ENCODE measurements around the gene RACK1. TPM values are rescaled to one million over a fixed set of nuclear protein-coding genes. Genes with fewer than 3 reads are reported as not detected.
A peak's percentile ranks its signal among the peaks of the same experiment; 100 is the strongest.
"Not testable (repeated sequence)": the region's sequence is repeated elsewhere in the genome, so short reads cannot be mapped to it uniquely, and the experiment has no call there.

Gene RACK1
- polyA plus RNA-seq, 1 of the 3 experiments (the other 2 are of a cell fraction), result 4,715 TPM

DNA sequence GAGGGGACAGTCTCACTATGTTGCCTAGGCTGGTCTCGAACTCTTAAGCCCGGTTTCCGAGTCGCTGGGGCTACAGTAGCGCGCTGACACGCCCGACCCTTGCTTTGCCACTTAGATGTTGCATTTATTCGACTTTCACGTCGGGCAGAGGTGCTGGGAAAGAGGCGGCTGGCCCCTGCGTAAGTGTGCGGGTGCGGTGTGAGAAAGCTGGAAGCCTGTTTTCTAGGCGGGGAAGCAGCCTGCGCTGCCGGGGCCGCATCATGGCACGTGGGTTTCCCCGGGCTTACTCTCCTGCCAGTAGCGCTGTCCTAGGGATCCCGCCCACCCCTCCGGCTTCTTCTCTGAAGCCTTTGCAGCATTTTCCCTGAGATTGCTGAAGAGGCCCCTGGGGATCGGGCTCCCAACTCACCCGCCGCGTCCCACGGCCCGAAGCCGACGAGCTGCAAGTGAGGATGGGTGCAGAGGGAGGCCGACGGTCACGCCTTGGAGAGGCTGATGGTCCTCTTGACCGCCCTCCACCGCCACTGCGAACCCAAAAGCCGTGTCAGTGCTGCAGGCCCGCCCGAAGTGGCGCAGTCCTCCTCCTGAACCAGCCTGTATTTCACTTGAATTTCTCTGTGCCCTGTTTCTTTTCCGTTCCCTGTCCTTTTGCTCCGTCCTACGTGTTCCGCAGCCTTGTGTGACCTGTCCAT, 26.4 kb downstream of the RACK1 start:
- H3K4me3 ChIP-seq (ENCODE audit: low read depth in 2 of 2, low read length in 1 of 2), result peak overlapping the region; percentile 52 to 58
- peak overlapping the region; percentile 90 for H3K4me2 ChIP-seq
- ChIA-PET CTCF (interaction anchor here (0.8 to 2.2 kb wide), 7 partner anchors 10 to 32 kb away, joined by 3 to 6 read pairs (median 4); partner anchors contain the start of gene TRIM7), POLR2A (no interaction called here)
- TF ChIP-seq NRF1 (IDR thresholded peaks at IDR 0.05; ENCODE audit: low read depth, low read length) (no peak), ELF1 (IDR thresholded peaks at IDR 0.05) (no peak), MXI1 (IDR thresholded peaks at IDR 0.05; ENCODE audit: low read depth, low read length) (peak; percentile 76; the same call in 1 of the 2 replicates)
- TF ChIP-seq, protein P1, sequence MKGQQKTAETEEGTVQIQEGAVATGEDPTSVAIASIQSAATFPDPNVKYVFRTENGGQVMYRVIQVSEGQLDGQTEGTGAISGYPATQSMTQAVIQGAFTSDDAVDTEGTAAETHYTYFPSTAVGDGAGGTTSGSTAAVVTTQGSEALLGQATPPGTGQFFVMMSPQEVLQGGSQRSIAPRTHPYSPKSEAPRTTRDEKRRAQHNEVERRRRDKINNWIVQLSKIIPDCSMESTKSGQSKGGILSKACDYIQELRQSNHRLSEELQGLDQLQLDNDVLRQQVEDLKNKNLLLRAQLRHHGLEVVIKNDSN (IDR thresholded peaks at IDR 0.05; ENCODE audit: borderline replicate concordance, low read depth), result peak; percentile 52
- TF ChIP-seq, protein P2, sequence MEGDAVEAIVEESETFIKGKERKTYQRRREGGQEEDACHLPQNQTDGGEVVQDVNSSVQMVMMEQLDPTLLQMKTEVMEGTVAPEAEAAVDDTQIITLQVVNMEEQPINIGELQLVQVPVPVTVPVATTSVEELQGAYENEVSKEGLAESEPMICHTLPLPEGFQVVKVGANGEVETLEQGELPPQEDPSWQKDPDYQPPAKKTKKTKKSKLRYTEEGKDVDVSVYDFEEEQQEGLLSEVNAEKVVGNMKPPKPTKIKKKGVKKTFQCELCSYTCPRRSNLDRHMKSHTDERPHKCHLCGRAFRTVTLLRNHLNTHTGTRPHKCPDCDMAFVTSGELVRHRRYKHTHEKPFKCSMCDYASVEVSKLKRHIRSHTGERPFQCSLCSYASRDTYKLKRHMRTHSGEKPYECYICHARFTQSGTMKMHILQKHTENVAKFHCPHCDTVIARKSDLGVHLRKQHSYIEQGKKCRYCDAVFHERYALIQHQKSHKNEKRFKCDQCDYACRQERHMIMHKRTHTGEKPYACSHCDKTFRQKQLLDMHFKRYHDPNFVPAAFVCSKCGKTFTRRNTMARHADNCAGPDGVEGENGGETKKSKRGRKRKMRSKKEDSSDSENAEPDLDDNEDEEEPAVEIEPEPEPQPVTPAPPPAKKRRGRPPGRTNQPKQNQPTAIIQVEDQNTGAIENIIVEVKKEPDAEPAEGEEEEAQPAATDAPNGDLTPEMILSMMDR (IDR thresholded peaks at IDR 0.05), result peak; percentile 35
- TF ChIP-seq, protein P3, sequence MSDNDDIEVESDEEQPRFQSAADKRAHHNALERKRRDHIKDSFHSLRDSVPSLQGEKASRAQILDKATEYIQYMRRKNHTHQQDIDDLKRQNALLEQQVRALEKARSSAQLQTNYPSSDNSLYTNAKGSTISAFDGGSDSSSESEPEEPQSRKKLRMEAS (IDR thresholded peaks at IDR 0.05; ENCODE audit: low read depth), result peak; percentile 78
- H2AFZ ChIP-seq (ENCODE audit: low read depth), result peak overlapping the region; percentile 75; the same call in 1 of the 2 replicates
- WGBS (ENCODE audit: low lambda C conversion rate), result under 1% methylated on average over 18 of the region's 46 CpGs
- H3K9me2 ChIP-seq, result no peaks in the 10 kb centered on the region
- peaks cover 0 to 16% of the 10 kb centered on the region in 2 experiments; a peak in 1 of 4 replicates for H3K4me1 ChIP-seq (ENCODE audit: control insufficient read depth in 1 of 2, insufficient read depth in 2 of 2, low read depth in 1 of 2, low read length in 1 of 2)
- peaks cover 45% of the 10 kb centered on the region for H3F3A ChIP-seq (replicated peaks; ENCODE audit: insufficient read depth)
- H4K20me1 ChIP-seq (ENCODE audit: insufficient read depth), result peaks cover 5% of the 10 kb centered on the region
- DNase-seq, result peak; percentile 63
- H3K27ac ChIP-seq (ENCODE audit: low read depth in 2 of 2, low read length in 1 of 2), result peak overlapping the region; percentile 54 to 60; a peak in 3 of 4 replicates
- H3K27me3 ChIP-seq (ENCODE audit: insufficient read depth), result no peaks in the 10 kb centered on the region
- peak overlapping the region; percentile 8; the same call in 1 of the 2 replicates for H3K9ac ChIP-seq
- H3K36me3 ChIP-seq (replicated peaks in 1 of 2; ENCODE audit: control insufficient read depth in 1 of 2, insufficient read depth in 2 of 2, low read length in 1 of 2), result no peaks in the 10 kb centered on the region
- no peaks in the 10 kb centered on the region for H3K79me2 ChIP-seq (ENCODE audit: insufficient read depth)
- H3K9me3 ChIP-seq, result no peaks in the 10 kb centered on the region

DNA sequence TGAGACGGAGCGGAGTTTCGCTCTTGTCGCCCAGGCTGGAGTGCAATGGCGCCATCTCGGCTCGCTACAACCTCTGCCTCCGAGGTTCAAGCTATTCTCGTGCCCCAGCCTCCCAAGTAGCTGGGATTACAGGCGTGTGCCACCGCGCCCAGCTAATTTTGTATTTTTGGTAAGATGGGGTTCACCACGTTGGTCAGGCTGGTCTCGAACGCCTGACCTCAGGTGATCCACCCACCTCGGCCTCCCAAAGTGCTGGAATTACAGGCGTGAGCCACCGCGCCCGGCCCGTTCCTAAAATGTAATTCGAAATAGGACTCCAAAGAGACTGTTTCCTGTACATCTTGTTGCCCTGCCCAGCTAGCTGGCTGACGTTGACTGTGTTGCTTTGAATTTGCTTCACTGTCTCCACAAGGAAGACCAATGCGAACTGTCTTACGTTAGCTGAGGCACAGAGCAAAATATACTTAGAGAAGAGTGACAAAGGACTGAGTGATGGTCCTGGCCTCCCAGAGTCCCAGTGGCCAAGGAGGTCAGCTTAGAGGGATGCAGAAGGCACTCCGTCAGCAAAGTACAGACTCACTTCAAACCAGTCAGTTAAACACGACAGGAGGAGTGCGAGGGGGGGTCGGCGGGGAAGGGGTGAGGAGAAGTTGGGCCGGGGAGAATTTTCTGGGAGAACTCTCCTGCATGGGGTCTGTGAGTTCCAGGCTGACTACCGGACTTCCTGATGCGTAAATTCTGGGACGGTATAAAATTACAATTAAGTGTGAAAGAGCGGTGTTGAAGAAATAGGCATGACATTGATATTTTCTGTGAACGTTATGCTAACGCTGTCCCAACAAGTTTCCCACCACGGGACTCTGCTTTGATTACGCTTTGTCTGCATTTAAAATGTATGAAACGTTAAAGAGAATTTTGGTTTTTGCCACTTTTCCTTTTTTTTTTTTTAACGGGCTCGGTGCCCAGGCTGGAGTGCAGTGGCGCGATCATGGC, 27.4 kb downstream of the RACK1 start:
- no peak for DNase-seq

DNA sequence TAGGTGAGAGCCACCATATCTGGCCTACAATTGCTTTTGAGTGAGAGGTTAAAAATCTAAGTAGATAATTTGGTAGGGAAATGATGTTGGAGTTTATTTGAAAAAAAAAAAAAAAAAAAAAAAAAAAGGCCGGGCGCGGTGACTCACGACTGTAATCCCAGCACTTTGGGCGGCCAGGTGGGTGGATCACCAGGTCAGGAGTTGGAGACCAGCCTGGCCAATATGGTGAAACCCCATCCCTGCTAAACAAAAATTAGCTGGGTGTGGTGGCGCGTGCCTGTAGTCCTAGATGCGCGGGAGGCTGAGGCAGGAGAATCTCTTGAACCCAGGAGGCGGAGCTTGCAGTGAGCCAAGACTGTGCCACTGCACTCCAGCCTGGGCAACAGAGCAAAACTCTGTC, 29.5 kb downstream of the RACK1 start:
- H3K9me3 ChIP-seq; H2AFZ ChIP-seq (ENCODE audit: low read depth); POLR2A ChIA-PET; H3K79me2 ChIP-seq (ENCODE audit: insufficient read depth); H3K4me3 ChIP-seq (ENCODE audit: low read depth in 2 of 2, low read length in 1 of 2); H3K4me2 ChIP-seq; H3K27ac ChIP-seq (ENCODE audit: low read depth in 2 of 2, low read length in 1 of 2); H3K9ac ChIP-seq; H3K9me2 ChIP-seq; H4K20me1 ChIP-seq (ENCODE audit: insufficient read depth); H3K36me3 ChIP-seq (replicated peaks in 1 of 2; ENCODE audit: control insufficient read depth in 1 of 2, insufficient read depth in 2 of 2, low read length in 1 of 2); H3K27me3 ChIP-seq (ENCODE audit: insufficient read depth); DNase-seq: not testable (repeated sequence)
- 91% methylated on average over 10 of the region's 10 CpGs for WGBS (ENCODE audit: low lambda C conversion rate)
- peaks cover 0 to 12% of the 10 kb centered on the region in 2 experiments; a peak in 1 of 4 replicates for H3K4me1 ChIP-seq (ENCODE audit: control insufficient read depth in 1 of 2, insufficient read depth in 2 of 2, low read depth in 1 of 2, low read length in 1 of 2)
- CTCF ChIA-PET, result interaction anchor here (1.3 kb wide), 1 partner anchor 10 kb away, joined by 4 read pairs; the partner anchor contains the start of gene TRIM7
- H3F3A ChIP-seq (replicated peaks; ENCODE audit: insufficient read depth), result peaks cover 33% of the 10 kb centered on the region

More for the DNA sequence above, 27.4 kb downstream of the RACK1 start:
- H3K79me2 ChIP-seq (ENCODE audit: insufficient read depth), result no peaks in the 10 kb centered on the region
- 7% methylated on average over 33 of the region's 44 CpGs for WGBS (ENCODE audit: low lambda C conversion rate)
- peak overlapping the region; percentile 8 to 30; a peak in 2 of 4 replicates for H3K27ac ChIP-seq (ENCODE audit: low read depth in 2 of 2, low read length in 1 of 2)
- peak overlapping the region; percentile 90 for H3K4me2 ChIP-seq
- no peaks in the 10 kb centered on the region for H3K9me3 ChIP-seq
- H3F3A ChIP-seq (replicated peaks; ENCODE audit: insufficient read depth), result peaks cover 37% of the 10 kb centered on the region
- CTCF ChIA-PET, result interaction anchor here (0.9 to 2.2 kb wide), 4 partner anchors 9 to 31 kb away, joined by 3 to 6 read pairs (median 4); partner anchors contain the start of gene TRIM7
- no peaks in the 10 kb centered on the region for H3K9me2 ChIP-seq
- POLR2A ChIA-PET, result interaction anchor here (1.0 kb wide), 1 partner anchor 25 kb away, joined by 5 read pairs; no protein-coding TSS in a partner anchor
- H3K9ac ChIP-seq, result peak overlapping the region; percentile 50; the same call in 1 of the 2 replicates
- no peaks in the 10 kb centered on the region for H3K27me3 ChIP-seq (ENCODE audit: insufficient read depth)
- peak overlapping the region; percentile 52 to 58 for H3K4me3 ChIP-seq (ENCODE audit: low read depth in 2 of 2, low read length in 1 of 2)
- no peaks in the 10 kb centered on the region for H3K36me3 ChIP-seq (replicated peaks in 1 of 2; ENCODE audit: control insufficient read depth in 1 of 2, insufficient read depth in 2 of 2, low read length in 1 of 2)
- peaks cover 5% of the 10 kb centered on the region for H4K20me1 ChIP-seq (ENCODE audit: insufficient read depth)
- H3K4me1 ChIP-seq (ENCODE audit: control insufficient read depth in 1 of 2, insufficient read depth in 2 of 2, low read depth in 1 of 2, low read length in 1 of 2), result peaks cover 0 to 12% of the 10 kb centered on the region in 2 experiments; a peak in 1 of 4 replicates
- no peak for TF ChIP-seq GATA2 (CRISPR knock-in tag; IDR thresholded peaks at IDR 0.05)
- no peak for TF ChIP-seq FOXM1 (IDR thresholded peaks at IDR 0.05; ENCODE audit: low read depth)
- no peak for TF ChIP-seq SIN3A (IDR thresholded peaks at IDR 0.05; ENCODE audit: borderline replicate concordance, low read depth, low read length)
- TF ChIP-seq SMC3 (IDR thresholded peaks at IDR 0.05; ENCODE audit: low read depth, low read length), result no peak
- TF ChIP-seq RFX5 (IDR thresholded peaks at IDR 0.05; ENCODE audit: low read length), result no peak
- no peak for TF ChIP-seq CHD2 (IDR thresholded peaks at IDR 0.05; ENCODE audit: low read length, partially characterized antibody)
- no peak for TF ChIP-seq NFIC (IDR thresholded peaks at IDR 0.05; ENCODE audit: borderline replicate concordance)
- TF ChIP-seq ELF1 (IDR thresholded peaks at IDR 0.05), result no peak
- TF ChIP-seq MEF2A (IDR thresholded peaks at IDR 0.05; ENCODE audit: borderline replicate concordance, low read depth), result no peak
- TF ChIP-seq, protein P4, sequence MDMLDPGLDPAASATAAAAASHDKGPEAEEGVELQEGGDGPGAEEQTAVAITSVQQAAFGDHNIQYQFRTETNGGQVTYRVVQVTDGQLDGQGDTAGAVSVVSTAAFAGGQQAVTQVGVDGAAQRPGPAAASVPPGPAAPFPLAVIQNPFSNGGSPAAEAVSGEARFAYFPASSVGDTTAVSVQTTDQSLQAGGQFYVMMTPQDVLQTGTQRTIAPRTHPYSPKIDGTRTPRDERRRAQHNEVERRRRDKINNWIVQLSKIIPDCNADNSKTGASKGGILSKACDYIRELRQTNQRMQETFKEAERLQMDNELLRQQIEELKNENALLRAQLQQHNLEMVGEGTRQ (IDR thresholded peaks at IDR 0.05; ENCODE audit: borderline replicate concordance, low read depth, low read length), result no peak
- peak overlapping the region; percentile 75 for H2AFZ ChIP-seq (ENCODE audit: low read depth)
